Muscle layer of colon (tissue), 2 donors: ENCODE data around the gene PUS1.

Experiments used
- H3K27ac ChIP-seq: one replicate; pipeline ENCODE4 v1.7.0; 2013; ENCODE audit warnings: low read depth, mild to moderate bottlenecking, low read length, moderate library complexity
- H3K27me3 ChIP-seq, 2 donors: one replicate each; pipeline ENCODE4 v1.7.0; 2013; ENCODE audit warnings: low read length in 2 of 2, mild to moderate bottlenecking in 2 of 2; ENCODE audit not compliant: insufficient read depth in 2 of 2, control insufficient read depth in 1 of 2
- H3K36me3 ChIP-seq: one replicate; pipeline ENCODE4 v1.7.0; 2013; ENCODE audit warnings: mild to moderate bottlenecking, low read length; ENCODE audit not compliant: insufficient read depth
- H3K4me1 ChIP-seq: one replicate; pipeline ENCODE4 v1.7.0; 2013; ENCODE audit warnings: mild to moderate bottlenecking, low read length; ENCODE audit not compliant: insufficient read depth
- H3K4me3 ChIP-seq, 2 donors: one replicate each; pipeline ENCODE4 v1.7.0; 2013; ENCODE audit warnings: low read length in 2 of 2, low read depth in 1 of 2, mild to moderate bottlenecking in 1 of 2, moderate library complexity in 1 of 2
- H3K9ac ChIP-seq: one replicate; pipeline ENCODE4 v1.7.0; 2013; ENCODE audit warnings: low read length
- H3K9me3 ChIP-seq: one replicate; pipeline ENCODE4 v1.7.0; 2013; ENCODE audit warnings: mild to moderate bottlenecking, low read length
- donor health status: abdominal sarcoma.
- donor health status: Adenocarcinoma of cecum.

PUS1 gene

DNA sequence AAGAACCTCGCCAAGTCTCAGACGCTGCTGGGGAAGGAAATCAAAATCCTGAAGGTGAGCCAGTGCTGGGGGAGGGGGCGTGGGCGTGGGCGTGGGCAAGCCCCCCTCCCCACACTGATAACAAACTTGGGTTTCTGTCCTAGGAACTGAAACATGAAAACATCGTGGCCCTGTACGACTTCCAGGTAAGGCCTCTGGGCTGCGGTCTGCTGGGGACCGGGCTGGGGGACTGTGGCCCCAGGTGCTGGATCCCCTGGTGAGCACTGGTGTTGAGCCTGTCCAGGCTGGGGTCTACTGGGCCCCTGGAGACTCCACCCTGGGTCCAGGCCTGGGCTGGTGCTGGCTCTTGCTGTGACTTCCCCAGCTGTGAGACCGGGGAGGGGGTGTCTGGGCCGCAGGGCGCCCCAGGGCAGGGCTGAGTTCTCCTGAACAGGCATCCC lies 33.4 kb upstream of the PUS1 start:
- no peaks in the 10 kb centered on the region for H3K9me3 ChIP-seq
- peaks cover 14% of the 10 kb centered on the region for H3K36me3 ChIP-seq
- peak overlapping the region; percentile 76 to 79 for H3K4me3 ChIP-seq
- peaks cover 20% of the 10 kb centered on the region for H3K4me1 ChIP-seq
- peak overlapping the region; percentile 69 for H3K9ac ChIP-seq
- peak overlapping the region; percentile 98 for H3K27ac ChIP-seq
- no peaks in the 10 kb centered on the region for H3K27me3 ChIP-seq

- Histone ChIP-seq H3K4me1 (peaks cover 21% of the 10 kb centered on the region), H3K4me3 (peak overlapping the region; percentile 78 to 79), H3K9me3 (no peaks in the 10 kb centered on the region), H3K9ac (peak overlapping the region; percentile 80), H3K27ac (peak overlapping the region; percentile 98), H3K36me3 (peaks cover 14% of the 10 kb centered on the region), H3K27me3 (no peaks in the 10 kb centered on the region)
Measured at GRCh38 chr12:131896080-131896810, 32.8 kb upstream of the PUS1 start.

DNA sequence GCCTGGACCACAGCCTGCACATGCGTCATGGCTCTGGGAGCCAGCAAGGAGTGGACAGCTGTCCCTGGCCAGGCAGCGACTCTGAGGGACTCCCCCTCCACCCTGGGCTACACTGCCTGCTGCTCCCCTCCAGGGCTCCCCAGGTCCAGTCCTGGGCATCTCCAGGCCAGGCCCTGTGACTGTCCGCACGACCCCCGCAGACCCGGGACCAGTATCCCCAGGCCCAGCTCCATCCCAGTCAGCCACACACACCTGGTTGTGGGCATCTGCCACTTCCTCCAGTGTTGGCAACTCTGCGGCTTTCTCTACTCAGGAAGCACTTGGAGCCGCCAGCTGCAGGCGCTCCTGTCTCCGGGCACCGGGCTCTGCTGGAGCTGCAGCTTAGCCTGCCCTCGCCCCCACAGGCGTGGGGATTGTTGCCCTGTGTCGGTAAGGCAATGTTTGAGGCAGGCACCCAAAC lies 32.2 kb upstream of the PUS1 start:
- Histone ChIP-seq H3K9me3 (no peaks in the 10 kb centered on the region), H3K9ac (no peak overlapping the region), H3K4me1 (peaks cover 27% of the 10 kb centered on the region), H3K27ac (peak overlapping the region; percentile 98), H3K4me3 (peak overlapping the region; percentile 78 to 79), H3K36me3 (peaks cover 14% of the 10 kb centered on the region), H3K27me3 (no peaks in the 10 kb centered on the region)

DNA sequence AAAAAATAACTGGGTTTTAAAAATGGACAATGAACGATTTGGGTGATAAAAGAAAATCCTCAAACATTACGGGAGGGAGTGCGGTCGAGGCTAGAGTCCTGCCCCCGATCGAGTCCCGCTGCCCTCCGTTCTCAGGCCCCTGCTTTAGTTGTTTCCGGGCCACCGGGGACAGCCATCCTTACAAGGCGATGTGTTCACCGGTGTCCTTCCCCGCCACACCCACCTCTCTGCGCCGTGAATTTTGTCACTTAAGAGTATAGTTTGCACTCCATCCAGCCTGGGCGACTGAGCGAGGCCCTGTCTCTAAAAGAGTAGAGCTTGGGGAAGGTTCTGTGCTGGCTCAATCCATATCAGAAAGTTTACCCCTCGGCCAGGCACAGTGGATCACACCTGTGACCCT lies 31.8 kb upstream of the PUS1 start:
- H3K36me3 ChIP-seq = peaks cover 14% of the 10 kb centered on the region
- H3K4me1 ChIP-seq = peaks cover 31% of the 10 kb centered on the region
- no peaks in the 10 kb centered on the region for H3K9me3 ChIP-seq
- H3K27ac ChIP-seq = peak overlapping the region; percentile 98
- H3K9ac ChIP-seq = no peak overlapping the region
- H3K4me3 ChIP-seq = peak overlapping the region in 1 of 2 donors; percentile 79
- H3K27me3 ChIP-seq = no peaks in the 10 kb centered on the region

DNA sequence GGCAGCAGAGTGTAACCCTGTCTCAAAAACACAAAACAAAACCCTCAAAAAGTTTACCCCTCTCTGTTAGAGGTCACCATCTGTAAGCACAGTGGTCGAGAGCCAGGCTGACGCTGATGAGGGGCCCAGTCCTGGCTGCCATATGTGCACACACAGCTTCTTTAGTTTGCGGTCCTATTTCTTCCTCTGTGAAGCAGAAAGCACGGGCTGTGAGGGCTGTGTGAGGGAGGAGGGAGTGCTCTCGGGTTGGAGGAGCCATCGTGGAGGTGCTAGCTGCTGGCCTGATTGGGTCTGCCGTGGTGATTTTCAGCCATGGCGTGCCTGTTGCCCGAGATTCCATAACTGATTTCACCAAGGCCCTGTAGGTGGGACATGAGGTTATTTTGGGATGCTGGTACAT lies 31.2 kb upstream of the PUS1 start:
- no peak overlapping the region for H3K9ac ChIP-seq
- no peak overlapping the region for H3K4me3 ChIP-seq
- no peaks in the 10 kb centered on the region for H3K27me3 ChIP-seq
- H3K27ac ChIP-seq = no peak overlapping the region
- H3K9me3 ChIP-seq = no peaks in the 10 kb centered on the region
- H3K4me1 ChIP-seq = peaks cover 37% of the 10 kb centered on the region
- H3K36me3 ChIP-seq = peaks cover 14% of the 10 kb centered on the region

- Histone ChIP-seq H3K4me3 (no peak overlapping the region), H3K9ac (no peak overlapping the region), H3K27me3 (no peaks in the 10 kb centered on the region), H3K36me3 (peaks cover 14% of the 10 kb centered on the region), H3K9me3 (no peaks in the 10 kb centered on the region), H3K4me1 (peaks cover 43% of the 10 kb centered on the region), H3K27ac (no peak overlapping the region)
Measured at GRCh38 chr12:131900397-131900796, 28.7 kb upstream of the PUS1 start.

DNA sequence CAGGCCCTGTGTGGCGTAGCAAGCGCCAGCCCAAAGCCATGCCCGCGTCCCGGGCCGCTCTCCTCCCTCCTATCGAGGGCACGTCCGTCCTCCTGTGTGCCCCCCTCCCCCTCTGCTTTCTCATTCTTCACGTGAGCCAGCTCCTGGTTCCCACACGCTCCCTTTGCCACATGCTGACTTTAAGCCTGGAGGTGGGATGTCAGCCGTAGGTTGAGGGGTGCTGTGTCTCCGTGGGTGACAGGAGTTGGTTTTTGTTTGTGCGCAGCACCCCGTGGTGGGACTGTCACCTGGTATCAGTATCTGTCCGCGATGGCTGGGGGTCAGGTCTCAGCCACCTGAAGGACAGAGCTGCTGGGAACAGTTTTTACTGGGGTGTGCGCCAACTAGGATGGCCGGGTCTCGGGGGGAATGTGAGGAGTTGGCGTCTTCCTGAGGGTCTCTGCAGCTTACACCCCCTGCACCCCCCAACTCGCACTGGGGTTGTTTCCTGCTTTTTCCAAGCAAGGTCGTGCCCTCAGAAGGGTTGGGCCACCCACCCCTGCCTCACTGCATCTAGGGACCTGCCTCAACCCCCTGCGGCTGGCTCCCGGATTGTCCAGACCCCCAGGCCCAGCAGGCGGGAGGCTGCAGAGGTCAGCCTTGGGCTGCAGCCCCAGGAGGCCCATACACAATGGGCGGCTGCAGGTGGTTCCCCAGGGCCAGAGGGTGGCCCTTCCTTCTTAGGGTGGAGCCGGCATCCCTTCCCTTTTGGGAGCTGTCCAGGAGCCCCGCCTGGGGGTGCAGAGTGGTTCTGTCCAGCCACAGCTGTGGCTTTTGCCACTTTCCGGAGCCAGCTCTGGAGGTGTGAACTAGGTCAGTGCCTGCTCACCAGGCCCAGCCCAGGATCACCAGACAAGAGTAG lies 27.4 kb upstream of the PUS1 start:
- no peak overlapping the region for H3K27ac ChIP-seq
- no peak overlapping the region for H3K9ac ChIP-seq
- peaks cover 16% of the 10 kb centered on the region for H3K36me3 ChIP-seq
- no peak overlapping the region for H3K4me3 ChIP-seq
- no peaks in the 10 kb centered on the region for H3K9me3 ChIP-seq
- H3K4me1 ChIP-seq = peaks cover 42% of the 10 kb centered on the region
- H3K27me3 ChIP-seq = no peaks in the 10 kb centered on the region

DNA sequence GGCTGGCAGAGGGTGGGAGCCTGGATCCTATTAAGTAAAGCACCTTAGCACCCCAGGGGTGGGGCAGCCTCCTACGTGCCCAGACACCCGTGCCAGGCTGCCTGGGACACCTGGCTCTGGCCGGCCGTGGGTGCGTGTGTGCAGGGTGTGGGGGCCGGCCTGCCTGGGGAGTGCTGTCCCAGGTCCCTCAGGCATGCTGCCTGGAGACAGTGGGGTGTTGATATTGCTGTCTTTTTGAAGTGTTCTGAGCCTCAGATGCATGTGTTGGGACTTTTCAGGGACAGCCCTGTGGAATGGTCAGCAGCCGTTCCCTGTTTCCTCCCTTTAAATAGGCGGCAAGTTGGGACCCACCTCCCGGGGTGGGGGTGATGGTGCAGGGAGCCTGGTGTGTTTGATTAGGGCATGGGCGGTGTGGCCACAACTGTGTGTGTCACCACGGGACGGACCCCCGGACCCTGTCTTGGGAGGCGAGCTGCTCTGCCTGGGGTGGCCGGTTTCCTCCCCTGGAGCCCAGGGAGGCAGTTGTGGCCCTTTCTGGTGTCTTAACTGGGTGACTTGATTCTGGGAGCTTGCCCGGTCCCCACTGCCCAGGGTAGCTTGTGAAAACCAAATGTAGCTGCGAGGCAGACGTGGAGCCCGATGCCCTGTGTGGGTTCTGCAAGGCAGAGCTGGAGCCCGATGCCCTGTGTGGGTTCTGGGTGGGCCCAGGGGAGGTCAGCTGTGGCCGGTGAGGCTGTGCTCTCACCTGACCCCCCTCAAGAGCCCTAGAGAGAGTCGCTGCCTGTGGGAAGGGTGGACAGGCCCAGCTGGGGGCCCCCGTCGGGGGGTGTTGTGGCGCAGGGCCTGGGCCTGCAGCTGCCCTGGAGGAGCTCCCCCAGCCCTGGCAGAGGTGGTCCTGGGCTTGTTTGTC lies 26.5 kb upstream of the PUS1 start:
- Histone ChIP-seq H3K36me3 (peaks cover 16% of the 10 kb centered on the region), H3K4me3 (no peak overlapping the region), H3K27ac (no peak overlapping the region), H3K9me3 (no peaks in the 10 kb centered on the region), H3K4me1 (peaks cover 33% of the 10 kb centered on the region), H3K27me3 (no peaks in the 10 kb centered on the region), H3K9ac (no peak overlapping the region)

GRCh38 chr12:131903270-131904255 lies 25.5 kb upstream of the PUS1 start:
- H3K27ac ChIP-seq = no peak overlapping the region
- H3K27me3 ChIP-seq = no peaks in the 10 kb centered on the region
- H3K36me3 ChIP-seq = peaks cover 12% of the 10 kb centered on the region
- H3K9ac ChIP-seq = no peak overlapping the region
- peaks cover 27% of the 10 kb centered on the region for H3K4me1 ChIP-seq
- no peaks in the 10 kb centered on the region for H3K9me3 ChIP-seq
- H3K4me3 ChIP-seq = no peak overlapping the region

- peaks cover 12% of the 10 kb centered on the region for H3K36me3 ChIP-seq
- no peaks in the 10 kb centered on the region for H3K9me3 ChIP-seq
- H3K9ac ChIP-seq = no peak overlapping the region
- no peak overlapping the region for H3K4me3 ChIP-seq
- H3K27me3 ChIP-seq = no peaks in the 10 kb centered on the region
- no peak overlapping the region for H3K27ac ChIP-seq
- peaks cover 27% of the 10 kb centered on the region for H3K4me1 ChIP-seq
Measured at GRCh38 chr12:131904346-131904745, 24.7 kb upstream of the PUS1 start.
